ENCODE measurements around the gene CHST11.

- TF ChIP-seq CTCF (IDR thresholded peaks at IDR 0.05), result peak in 1 of 3 experiments; percentile 39
- TF ChIP-seq POLR2A (IDR thresholded peaks at IDR 0.05), result no peak
These were observed 212.5 kb downstream of the CHST11 start for GRCh38 chr12:104669089-104669721.
